Smooth muscle cell (in vitro differentiated cells): ENCODE measurements around the gene ARID1B. TPM values are rescaled to one million over a fixed set of nuclear protein-coding genes. Genes with fewer than 3 reads are reported as not detected.
A peak's percentile ranks its signal among the peaks of the same experiment; 100 is the strongest.

ENCODE experiments used
- DNase-seq: peaks from one replicate; lab custom pipeline; 2025; ENCODE audit not compliant: unreplicated experiment; lab: John Stamatoyannopoulos, UW
- H2AFZ ChIP-seq: fragments of 200-600 bp; sonication (generic); 2 replicates; pipeline ENCODE4 v1.6.0; 2016; ENCODE audit warnings: antibody characterized with exemption, low read depth, mild to moderate bottlenecking
- H3F3A ChIP-seq: fragments of 200-600 bp; sonication (generic); 2 replicates; pipeline ENCODE4 v1.6.0; 2017; ENCODE audit warnings: antibody characterized with exemption, low read depth
- H3K27ac ChIP-seq: fragments of 200-600 bp; sonication (generic); 2 replicates; pipeline ENCODE4 v1.5.1; 2016; ENCODE audit warnings: low read depth, mild to moderate bottlenecking
- H3K27me3 ChIP-seq: fragments of 200-600 bp; sonication (generic); 2 replicates; pipeline ENCODE4 v1.6.1; 2016; ENCODE audit warnings: low read depth, mild to moderate bottlenecking
- H3K36me3 ChIP-seq: fragments of 200-600 bp; sonication (generic); 2 replicates; pipeline ENCODE4 v1.5.1; 2016; ENCODE audit warnings: low read depth
- H3K4me1 ChIP-seq: fragments of 200-600 bp; sonication (generic); 2 replicates; pipeline ENCODE4 v1.5.1; 2016; ENCODE audit warnings: low read depth
- H3K4me2 ChIP-seq: fragments of 200-600 bp; sonication (generic); 2 replicates; pipeline ENCODE4 v1.6.0; 2016; ENCODE audit warnings: mild to moderate bottlenecking
- H3K4me3 ChIP-seq: fragments of 200-600 bp; sonication (generic); 2 replicates; pipeline ENCODE4 v1.5.1; 2016; ENCODE audit warnings: mild to moderate bottlenecking
- H3K79me2 ChIP-seq: fragments of 200-600 bp; sonication (generic); 2 replicates; pipeline ENCODE4 v1.6.0; 2016; ENCODE audit warnings: low read depth, mild to moderate bottlenecking
- H3K9ac ChIP-seq: fragments of 200-600 bp; sonication (generic); 2 replicates; pipeline ENCODE4 v1.6.0; 2016; ENCODE audit warnings: low read depth
- H3K9me3 ChIP-seq: fragments of 200-600 bp; sonication (generic); replicated peaks from 2 replicates; pipeline ENCODE4 v1.5.1; 2016; ENCODE audit warnings: low read depth
- H4K20me1 ChIP-seq: fragments of 200-600 bp; sonication (generic); 2 replicates; pipeline ENCODE4 v1.6.0; 2016; ENCODE audit warnings: low read depth
- WGBS: methylation state at CpG from one replicate; pipeline ENCODE4 v1.1.7; 2016; ENCODE audit warnings: low lambda C conversion rate; 5-methylcytosine and 5-hydroxymethylcytosine counted together
- polyA plus RNA-seq: library from polyadenylated mRNA; unstranded; fragments of >200 nt; fragmentation: Nextera tagmentation; extraction: Ambion mirVana; gene quantifications from 2 replicates; pipeline ENCODE4 v1.2.1, GENCODE V29; 2016
- total RNA-seq: library from RNA; depleted of rRNA; stranded (reverse); fragments of >200 nt; gene quantifications from 2 replicates; pipeline ENCODE4 v1.2.3, GENCODE V29; 2014
- TF ChIP-seq, protein P1 (sequence below): fragments of 200-600 bp; sonication (generic); IDR thresholded peaks from 2 replicates; pipeline ENCODE4 v1.5.1; 2017; ENCODE audit warnings: borderline replicate concordance, mild to moderate bottlenecking, antibody characterized with exemption; ENCODE audit not compliant: insufficient read depth, poor library complexity, severe bottlenecking

ARID1B gene
- total and polyA plus RNA-seq, 2 experiments from 2014 or later = 30.1 to 65.4 TPM

DNA sequence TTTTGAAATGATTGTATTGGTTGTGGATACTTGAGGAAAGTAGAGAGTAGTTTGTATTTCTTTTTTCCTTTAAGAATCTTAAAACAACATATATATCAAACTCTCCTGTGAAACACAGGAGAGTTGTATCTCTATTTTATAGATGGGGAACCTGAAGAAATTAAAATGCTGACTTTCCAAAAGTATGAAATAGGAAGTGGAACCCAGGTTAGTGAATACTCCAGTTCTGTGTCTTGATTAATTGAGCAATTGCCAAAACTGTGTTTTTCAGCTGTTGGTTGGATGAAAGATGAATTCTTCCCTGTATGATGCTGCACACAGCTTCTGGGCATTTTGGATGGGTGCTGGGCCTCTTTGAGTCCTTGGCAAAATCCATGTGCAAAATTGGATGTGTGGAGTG, 86.3 kb downstream of the ARID1B start:
- H4K20me1 ChIP-seq = peaks cover 100% of the 10 kb centered on the region
- peaks cover 93% of the 10 kb centered on the region for H3K79me2 ChIP-seq

DNA sequence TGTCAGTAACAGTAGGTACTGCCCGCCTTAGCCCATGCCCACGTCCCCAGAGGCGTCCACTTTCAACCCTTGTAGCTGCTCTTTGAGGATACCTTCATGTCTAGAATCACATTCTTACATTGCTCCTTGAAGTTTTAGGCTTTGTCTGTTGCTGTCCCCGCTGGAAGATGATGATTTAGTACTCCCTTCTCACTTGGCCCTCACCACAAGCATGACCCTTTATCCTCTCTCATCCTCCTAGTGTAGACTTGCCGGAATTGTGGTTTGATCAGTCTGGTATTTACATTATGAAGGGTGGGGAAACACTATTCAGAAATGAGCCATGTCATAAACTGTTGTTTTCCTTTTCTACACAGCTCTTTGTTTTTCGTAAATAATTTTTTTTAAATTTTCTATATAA, 87.4 kb downstream of the ARID1B start:
- Histone ChIP-seq H3K36me3 (no peaks in the 10 kb centered on the region), H3K27ac (peak overlapping the region; percentile 69), H3K79me2 (peaks cover 93% of the 10 kb centered on the region), H3K4me2 (no peak overlapping the region), H2AFZ (no peak overlapping the region), H4K20me1 (peaks cover 100% of the 10 kb centered on the region), H3F3A (peaks cover 16% of the 10 kb centered on the region), H3K4me1 (peaks cover 23% of the 10 kb centered on the region), H3K9me3 (no peaks in the 10 kb centered on the region), H3K27me3 (no peaks in the 10 kb centered on the region), H3K4me3 (no peak overlapping the region), H3K9ac (no peak overlapping the region)
- TF ChIP-seq, protein P1, sequence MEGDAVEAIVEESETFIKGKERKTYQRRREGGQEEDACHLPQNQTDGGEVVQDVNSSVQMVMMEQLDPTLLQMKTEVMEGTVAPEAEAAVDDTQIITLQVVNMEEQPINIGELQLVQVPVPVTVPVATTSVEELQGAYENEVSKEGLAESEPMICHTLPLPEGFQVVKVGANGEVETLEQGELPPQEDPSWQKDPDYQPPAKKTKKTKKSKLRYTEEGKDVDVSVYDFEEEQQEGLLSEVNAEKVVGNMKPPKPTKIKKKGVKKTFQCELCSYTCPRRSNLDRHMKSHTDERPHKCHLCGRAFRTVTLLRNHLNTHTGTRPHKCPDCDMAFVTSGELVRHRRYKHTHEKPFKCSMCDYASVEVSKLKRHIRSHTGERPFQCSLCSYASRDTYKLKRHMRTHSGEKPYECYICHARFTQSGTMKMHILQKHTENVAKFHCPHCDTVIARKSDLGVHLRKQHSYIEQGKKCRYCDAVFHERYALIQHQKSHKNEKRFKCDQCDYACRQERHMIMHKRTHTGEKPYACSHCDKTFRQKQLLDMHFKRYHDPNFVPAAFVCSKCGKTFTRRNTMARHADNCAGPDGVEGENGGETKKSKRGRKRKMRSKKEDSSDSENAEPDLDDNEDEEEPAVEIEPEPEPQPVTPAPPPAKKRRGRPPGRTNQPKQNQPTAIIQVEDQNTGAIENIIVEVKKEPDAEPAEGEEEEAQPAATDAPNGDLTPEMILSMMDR = no peak
- 81% methylated on average over 6 of the region's 6 CpGs for WGBS
- DNase-seq = no peak

More for the DNA sequence above, 86.3 kb downstream of the ARID1B start:
- H2AFZ ChIP-seq = no peak overlapping the region
- TF ChIP-seq, protein P1 = no peak
- no peaks in the 10 kb centered on the region for H3K36me3 ChIP-seq
- H3K4me2 ChIP-seq = no peak overlapping the region
- H3F3A ChIP-seq = peaks cover 16% of the 10 kb centered on the region
- no peak for DNase-seq
- H3K4me1 ChIP-seq = peaks cover 13% of the 10 kb centered on the region
- H3K9me3 ChIP-seq = no peaks in the 10 kb centered on the region
- H3K9ac ChIP-seq = no peak overlapping the region
- no peak overlapping the region for H3K4me3 ChIP-seq
- H3K27me3 ChIP-seq = no peaks in the 10 kb centered on the region
- H3K27ac ChIP-seq = no peak overlapping the region

DNA sequence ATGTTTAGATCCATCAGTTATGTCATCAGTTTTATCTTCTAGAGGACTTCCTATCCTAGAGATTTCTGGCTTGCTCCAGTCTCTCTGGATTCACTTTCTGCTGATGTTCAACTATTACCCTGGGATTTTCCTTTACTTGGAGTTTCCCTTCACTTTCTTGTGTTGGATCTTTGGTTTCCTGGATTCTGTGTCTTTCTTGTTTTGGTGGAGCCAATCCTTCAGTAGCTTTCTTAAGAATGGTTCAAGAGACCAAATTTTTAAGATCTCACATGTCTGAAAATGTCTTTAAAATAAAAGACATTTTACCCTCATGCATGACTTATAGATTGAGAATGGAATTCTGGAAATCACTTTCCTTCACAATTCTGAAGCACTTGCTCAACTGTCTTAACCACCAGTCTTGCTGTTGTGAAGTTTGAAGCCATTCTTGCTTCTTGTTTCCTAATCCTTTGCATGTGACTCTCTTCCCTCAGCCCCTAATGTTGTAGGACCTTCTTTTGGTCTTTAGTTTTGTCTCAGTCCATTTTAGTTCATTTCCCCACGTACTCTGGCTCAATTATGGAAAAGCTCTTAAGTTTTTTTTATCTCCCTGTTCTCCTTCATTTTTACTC, 87.9 kb downstream of the ARID1B start:
- 86% methylated on average over 1 of the region's 1 CpG for WGBS
- Histone ChIP-seq H2AFZ (no peak overlapping the region), H4K20me1 (peaks cover 100% of the 10 kb centered on the region), H3K9ac (no peak overlapping the region), H3K4me2 (no peak overlapping the region), H3K9me3 (no peaks in the 10 kb centered on the region), H3K36me3 (no peaks in the 10 kb centered on the region), H3K79me2 (peaks cover 93% of the 10 kb centered on the region), H3K4me3 (no peak overlapping the region), H3K4me1 (peaks cover 29% of the 10 kb centered on the region), H3K27me3 (no peaks in the 10 kb centered on the region), H3K27ac (peak overlapping the region; percentile 69), H3F3A (peaks cover 16% of the 10 kb centered on the region)
- TF ChIP-seq, protein P1 = no peak
- DNase-seq = no peak
